SKM-1 treated with dmso at 0.1 percent for 144 hours (cell line): Measurements from ENCODE around the gene SLC6A9.

Experiments
- DNase-seq: peaks from one replicate; lab custom pipeline; 2025; ENCODE audit not compliant: unreplicated experiment; lab: John Stamatoyannopoulos, UW

SLC6A9 gene

DNA sequence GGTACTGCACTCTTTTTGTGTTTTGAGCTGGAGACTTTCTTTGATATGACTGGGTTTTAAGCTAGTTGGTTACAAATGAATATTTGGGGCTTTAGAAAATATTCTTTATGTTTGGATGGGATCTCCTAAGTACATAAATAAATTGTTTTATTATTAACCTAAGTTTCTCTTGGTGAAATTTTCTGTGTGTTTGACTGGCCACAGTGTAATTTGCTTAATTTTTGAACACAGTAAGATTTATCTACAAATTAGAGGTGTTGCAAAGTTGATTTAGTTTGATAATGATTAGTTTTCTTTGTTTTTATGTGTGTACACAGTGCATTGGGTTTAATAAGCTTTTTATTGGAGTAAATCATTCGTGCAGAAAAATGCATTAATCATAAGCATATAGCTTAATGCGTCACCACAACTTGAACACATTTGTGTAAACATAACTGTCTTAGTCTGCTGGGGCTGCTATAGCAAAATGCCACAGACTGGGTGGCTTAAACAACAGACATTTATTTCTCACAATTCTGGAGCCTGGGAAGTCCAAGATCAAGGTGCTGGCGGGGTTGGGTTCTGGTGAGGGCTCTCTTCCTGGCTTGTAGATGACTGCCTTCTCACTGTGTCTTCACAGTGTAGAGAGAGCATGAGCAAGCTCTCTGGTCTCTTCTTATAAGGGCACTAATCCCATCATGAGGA, 17.4 kb upstream of the SLC6A9 start:
- DNase-seq: no peak

DNA sequence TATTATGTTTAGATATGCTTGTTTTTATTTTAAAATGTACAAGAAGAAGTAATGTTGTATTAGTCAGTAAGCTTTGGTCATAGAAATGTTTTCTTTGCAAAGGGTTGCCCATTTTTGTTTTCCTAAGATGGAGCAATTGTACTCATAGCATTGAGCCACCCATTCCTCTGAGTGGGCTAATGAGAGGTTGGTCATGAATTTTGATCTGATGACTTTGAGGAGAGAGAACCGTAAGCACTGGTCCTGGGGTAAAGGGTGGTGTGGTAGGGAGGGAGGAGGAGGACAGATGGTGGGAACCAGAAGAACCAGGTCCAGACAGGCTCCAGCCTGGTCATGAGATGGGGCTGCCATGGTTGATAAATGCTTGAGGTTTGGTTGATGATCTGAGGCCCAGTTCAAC, 15.9 kb upstream of the SLC6A9 start:
- DNase-seq: no peak

DNA sequence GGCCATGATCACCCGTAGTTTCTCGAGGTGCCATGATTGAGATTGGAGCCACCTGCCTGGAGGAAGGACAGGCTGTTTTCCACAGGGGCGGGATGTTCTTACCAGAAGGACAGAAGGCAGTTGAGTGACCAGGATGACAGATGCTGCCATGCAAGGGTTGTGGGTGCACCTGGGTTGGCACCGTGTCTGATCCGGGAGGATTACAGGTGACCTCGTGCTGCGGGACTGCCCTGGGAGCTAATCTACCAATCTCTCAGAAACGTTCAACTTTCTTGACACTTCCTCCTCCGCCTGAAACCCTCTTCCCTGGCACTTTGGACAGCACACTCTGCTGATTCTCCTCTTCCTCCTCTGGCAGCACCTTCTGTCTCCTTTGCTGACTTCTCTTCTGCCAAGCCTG, 13.8 kb upstream of the SLC6A9 start:
- no peak for DNase-seq

DNA sequence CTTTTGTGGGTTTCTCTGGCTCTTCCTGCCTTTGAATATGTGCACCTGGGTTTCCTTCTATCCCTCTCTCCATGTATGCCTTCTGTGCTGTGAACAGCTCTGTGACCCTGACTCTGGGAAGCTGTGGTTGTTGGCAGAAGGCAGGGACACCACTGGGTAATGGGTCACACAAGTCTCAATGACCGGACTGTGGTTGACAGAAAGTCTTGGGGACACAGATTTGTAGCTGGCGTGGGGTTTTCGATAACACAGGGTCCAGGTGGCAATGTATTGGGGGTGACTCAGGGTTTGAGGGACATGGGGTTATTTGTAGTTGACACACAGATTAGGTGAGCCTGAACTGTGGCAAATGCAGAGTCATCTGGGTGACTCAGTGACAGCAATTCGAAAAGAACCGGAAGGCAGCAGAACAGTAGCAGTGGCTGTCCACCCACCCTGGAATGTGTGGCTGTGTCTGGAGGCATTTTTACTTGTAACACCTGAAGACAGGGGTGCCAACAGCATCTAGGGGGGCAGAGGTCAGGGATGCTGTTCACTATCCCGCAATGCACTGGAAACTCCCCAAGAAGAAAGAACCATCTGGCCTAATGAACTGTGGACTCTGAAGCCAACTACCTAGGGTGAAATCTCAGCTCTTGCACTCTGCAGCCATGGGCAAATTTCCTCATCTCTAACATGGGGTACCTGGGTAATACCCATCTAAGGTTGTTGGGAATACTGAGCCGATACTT, 13.0 kb upstream of the SLC6A9 start:
- no peak for DNase-seq

DNA sequence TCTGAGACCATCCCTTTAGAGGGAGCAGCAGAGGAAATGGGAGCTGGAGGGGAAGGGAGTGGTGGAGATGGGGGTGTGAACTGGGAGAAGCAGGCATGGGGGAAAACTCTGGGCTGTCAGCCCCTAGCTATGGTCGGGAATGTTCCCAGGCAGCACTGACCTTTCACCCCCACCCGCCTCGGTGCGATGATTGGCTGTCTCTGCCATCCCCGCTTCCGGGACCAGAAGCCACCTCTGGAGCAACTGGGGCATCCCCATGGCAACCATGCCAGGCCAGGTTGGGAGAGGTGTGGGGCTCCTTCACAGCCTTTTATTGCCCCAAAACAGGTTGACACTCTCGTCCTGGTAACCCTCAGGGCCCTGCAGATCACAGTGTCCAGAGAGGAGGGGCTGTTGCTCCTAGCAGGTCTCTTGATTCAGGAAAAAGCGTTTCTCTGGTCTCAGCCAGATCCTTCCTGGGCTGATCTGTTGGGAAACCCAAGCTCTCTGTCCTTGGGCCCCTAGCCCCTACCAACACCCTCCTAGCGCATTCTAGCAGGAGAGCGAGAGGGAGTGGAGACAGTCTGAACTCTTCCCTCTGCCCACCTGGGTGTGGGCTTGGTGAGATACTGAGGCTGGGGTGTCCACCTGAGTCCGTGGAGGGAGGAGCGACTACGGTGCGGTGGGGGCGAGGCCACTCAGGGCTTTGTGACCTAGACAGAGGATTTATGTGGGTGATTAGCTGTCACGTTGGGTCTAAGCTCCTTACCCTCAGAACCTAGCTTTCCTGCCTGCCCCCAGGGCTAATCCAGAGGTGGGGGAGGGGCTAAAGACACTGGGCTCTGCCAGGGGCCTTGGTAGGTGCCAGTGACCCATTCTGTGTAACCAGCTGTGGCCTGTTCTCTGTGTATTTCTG, 12.2 kb upstream of the SLC6A9 start:
- DNase-seq: no peak

DNA sequence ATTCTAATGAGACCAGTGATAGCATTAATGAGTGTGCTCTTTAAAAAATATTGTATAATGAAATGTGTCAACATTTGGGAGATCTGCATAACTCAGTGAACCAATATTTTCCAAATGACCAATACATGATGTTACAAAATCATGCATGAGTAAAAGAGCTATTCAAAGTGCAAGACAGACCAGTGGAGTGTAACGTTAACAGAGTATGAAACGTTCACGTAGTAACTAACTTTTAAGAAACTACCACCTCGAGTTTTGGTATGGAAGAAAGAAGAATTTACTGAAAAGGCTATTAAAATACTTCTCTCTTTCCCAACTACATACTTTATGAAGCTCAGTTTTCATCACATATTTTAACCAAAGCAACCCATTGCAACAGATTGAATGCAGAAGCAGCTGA, 9.6 kb upstream of the SLC6A9 start:
- no peak for DNase-seq

DNA sequence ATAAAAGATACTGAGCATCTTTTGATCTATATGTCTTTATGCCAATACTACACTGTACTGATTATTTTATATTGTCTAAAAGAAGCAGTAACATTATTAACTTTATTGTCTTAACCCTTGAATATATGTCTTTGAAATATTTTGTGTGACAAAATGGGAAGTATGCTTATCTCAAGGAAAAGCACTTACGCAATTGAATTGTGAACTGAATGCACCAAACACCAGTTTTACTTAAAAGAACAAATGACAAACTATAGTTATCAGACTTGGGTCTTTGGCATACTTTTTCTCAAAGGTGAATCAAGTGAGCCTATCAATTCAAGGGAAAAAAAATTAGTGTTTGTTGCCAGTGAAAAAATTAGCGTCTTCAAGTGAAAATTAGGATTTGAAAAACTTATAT, 9.2 kb upstream of the SLC6A9 start:
- peak; percentile 20 for DNase-seq

DNA sequence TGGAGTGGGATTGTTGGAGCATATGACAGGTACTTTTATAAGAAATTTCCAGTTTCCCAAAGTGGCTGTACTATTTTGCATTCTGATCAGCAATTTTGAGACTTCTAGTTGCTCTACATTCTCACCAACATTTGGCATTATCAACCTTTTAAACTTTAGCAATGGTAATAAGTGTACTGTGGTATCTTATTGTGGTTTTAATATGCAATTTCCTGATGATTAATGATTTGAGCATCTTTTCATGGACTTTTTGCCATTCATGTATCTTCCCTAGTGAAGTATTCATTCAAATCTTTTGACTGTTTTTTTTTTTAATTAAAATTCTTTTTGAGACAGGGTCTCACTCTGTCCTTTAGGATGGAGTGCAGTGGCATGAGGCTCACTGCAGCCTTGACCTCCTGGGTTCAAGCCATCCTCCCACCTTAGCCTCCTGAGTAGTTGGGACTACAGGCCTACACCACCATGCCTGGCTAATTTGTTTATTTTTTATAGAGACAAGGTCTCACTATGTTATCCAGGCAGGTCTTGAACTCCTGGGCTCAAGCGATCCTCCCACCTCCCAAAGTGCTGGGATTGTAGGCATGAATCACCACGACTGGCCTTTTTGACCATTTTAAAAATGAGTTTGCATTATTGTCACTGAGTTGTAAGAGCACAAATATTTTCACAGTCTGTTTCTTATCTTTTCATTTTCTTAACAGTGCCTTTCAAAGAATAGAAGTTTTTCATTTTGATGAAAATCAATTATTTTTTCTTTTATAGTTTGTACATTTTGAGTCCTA, 7.8 kb upstream of the SLC6A9 start:
- DNase-seq: no peak

DNA sequence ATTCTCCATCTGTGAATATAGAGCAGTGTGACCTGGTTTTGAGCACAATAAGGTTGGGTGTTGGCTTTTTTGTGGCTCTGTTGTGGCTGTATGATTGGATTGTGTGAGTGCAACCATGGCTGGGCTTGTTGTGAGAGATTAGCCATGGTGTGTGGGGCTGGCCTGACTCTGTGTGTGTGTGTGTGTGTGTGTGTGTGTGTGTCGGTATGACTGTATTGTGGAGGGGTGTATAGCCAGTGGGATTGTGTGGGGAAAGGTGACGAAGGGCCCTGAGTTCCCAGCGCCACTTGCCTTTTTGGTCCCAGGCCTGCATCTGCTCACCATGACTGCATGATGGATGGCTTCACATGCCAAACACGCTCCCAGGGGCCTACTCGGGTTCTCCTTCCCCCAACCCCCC, 5.9 kb upstream of the SLC6A9 start:
- no peak for DNase-seq

DNA sequence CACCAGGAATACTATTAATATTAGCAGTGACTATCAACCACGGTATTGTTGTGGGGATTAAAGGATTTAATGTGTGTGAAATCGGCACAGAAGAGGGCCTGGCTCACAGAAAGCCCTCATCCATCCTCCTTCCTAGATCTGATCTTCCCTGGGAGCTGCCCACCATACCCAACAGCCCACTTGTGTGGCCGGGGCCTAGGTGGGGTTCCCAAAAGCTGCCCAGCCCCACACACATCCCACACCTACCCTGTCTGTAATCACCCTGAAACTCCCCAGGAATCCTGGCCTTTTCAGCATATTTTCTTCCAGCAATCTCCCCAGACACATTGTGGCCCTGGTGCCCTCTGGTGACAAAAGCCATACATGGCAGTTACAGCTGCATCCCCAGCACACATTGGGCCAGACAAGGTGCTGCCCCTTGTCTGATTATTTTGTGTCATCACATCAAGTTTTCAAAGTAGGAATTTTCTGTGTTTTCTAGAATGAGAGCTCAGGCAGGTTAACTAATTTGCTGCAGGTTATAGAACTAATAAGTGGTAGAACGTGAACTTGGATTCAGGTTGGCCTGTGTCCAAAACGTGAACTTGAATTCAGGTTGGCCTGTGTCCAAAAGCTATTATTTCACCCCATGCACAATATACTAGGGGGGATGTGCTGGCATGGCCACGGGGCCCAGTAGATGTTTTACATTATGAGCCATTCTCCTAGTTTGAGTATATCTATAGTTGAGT, 5.3 kb upstream of the SLC6A9 start:
- peak; percentile 43 for DNase-seq

DNA sequence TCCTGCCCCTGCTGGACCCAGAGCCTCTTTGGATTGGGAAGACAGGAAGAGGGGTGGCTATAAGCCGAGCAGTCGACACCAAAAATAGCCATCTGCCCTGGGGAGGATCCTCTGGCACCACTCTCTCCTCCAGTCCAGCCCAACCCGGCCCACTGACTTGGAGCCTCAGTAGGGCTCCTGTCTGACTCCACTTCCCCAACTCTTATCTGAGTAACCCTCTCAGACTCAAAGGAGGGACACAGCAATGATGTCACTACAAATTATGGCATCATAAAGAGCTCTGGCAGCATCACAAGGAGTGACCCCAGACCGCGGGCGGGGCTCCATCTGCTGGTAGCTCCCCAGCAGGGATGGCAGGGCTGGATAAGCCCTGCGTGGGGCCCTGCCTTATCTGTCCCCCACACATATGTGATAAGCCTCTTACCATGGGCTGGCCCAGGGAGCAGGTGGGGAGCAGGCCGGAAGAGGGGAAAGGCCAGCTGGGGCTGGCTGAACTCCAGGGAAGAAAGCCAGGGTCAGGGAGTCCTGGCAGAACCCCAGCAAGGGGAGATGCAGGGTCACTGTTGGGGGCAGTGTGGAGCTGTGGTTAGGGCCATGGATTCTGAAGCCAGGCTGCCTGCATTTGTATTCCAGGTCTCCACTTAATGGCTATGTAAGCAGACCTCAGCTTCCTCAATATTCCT, 4.6 kb upstream of the SLC6A9 start:
- DNase-seq: no peak

DNA sequence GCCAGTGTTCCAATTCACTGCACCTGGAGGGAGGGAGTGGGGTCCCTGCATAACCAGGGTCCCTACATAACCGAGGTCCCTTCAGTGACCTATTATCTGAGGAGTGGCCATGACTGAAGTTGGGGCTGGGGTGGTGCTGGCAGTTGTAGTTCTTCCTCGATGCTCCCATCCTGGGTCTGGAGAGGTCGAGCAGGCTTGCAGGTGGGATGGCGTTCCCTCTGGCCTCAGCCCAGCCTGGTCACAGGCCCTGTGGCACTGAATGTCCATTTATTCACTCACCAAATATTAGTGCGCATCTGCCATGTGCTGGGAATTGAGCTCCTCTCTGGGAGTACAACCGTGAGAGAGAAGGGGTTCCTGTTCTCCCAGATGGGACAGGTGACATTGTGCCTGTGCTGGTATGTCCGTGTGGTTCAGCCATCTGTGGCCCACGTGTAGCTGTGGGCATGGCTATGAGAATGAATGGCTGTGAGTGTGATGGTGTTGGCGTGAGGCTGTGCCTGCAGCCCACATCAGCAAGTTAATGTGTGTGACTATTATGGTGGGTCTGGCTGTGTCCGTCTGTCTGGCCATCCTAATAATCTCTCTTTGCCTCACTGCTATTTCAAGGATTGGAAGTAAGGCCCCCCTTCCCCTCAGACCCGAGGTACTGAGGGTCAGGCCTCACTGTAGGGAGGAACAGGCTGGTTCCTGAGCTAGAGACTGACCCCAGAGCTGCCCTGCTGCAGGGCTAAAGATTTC, 3.9 kb upstream of the SLC6A9 start:
- no peak for DNase-seq

DNA sequence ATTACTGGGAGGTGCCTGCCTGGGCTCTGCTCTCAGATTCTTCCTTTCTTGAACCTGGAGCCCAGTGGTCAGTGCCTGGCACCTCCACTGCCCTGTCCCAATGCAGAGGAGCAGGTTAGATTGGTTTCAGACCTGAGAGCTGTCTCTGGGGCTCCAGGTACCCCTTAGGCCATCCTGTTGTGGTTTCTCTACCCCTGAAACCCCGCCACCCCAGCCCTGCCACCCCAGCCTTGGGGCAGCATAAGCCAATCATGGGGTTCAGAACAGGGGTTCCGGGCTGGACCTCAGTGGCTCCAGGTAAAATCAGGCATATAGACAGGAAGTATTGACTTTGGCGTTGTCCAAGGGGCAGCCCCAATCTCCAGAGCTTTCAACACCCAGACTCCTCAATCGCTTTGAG, 3.2 kb upstream of the SLC6A9 start:
- DNase-seq: no peak

DNA sequence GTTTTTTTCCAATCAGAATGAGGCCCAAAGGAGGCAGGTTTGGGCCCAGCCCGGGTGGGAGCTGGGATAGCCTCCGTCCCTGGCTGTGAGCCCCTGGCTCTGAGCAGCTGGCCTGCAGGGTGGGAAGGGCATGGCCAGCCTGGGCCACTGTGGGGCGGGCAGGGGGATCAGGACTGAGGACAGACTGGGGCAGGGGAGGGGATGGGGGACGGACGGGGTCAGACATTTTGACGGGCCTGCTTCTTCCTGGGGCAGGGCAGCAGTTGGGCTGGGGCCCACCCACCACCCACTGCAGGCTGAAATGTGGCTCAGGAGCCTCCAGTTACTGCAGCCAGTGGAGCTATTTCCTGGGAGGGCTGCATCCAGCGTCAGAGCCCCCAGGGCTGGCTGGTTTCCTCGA, 2.5 kb upstream of the SLC6A9 start:
- DNase-seq: no peak

DNA sequence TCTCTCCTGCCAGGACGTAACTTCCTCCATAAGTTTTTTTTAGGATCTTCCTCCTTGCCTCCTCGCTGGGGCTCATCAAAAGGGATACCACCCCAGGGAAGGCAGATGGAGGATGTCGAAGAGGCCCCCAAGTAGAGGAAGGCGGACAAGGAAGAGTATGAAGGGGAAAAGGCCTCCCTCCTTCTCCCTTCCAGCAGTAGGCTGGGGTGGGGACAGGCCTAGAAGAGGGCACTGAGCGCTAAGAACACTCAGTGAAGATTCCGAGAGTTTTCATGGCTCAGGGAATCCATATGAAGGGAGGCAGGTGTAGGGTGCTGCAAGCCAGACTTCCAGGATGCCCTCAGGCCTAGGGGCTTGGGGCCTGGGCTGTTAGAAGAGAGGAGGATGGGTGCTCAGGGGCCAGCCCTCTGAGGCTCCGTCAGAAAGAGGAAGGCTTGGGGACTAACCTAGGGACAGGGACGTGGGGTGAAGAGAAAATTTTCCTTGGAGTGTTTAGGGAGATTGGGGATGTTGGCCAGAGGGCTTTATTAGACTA, 1.8 kb upstream of the SLC6A9 start:
- DNase-seq: no peak

DNA sequence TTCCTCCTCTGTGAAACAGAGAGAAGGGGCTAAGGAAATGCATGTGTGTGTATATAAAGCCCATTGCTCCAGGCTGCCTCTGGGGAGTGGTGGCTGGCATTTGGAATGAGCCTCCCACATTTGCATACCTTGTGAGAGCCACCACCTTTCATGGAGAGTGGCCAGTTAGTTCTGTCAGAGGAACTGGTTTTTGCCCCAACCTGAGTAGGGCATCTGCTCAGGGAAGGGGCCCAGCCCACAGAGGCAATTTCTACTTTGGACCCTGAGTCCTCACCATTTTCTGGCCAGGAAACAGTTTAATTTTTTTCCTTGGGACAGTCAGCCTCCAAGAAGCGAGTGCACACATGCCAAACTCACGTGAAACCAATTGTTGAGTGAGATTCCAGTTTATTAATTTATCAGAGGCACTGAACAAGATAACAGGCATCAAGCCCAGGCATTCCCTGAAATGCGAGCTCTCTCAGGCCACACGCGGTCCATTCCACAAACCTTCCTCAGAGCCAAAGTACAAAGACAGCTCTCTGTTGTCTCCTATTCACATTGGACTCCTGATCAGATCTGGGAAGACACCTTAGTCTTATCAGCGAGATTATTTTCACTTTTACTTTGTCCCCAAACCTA, 1.0 kb upstream of the SLC6A9 start:
- DNase-seq: no peak

DNA sequence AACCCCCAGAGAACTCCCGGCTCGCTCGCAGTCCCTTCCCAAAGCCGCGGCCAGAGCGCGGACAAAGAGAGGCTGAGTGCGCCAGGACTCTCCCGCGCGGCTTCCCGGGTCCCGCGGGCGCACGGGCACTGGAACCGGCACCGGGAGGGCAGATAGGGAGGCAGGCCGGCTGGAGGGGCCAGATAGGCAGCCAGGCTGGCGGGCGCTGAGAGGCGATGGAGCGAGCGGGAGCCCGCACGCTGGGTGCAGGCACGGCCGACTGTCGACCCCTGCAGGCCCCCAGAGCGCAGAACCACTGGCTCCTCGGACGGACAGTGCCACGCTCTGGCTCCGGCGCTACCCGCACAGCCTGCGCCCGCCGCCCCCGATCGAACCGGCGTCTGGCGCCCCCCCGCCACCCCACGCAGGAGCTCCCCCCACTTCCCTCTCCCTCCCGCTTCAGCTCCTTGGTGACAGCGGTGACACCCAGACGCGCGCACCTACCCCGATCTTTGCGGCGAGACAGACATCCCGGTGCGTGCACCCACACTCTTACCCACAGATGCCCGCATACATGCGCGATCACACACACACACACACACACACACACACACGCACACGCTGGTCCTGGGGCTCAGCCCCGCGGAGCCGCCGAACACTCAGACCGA, 534 bp downstream of the SLC6A9 start:
- peak; percentile 9 for DNase-seq
